Neuron (in vitro differentiated cells): ENCODE measurements around the gene SCTR.

ENCODE experiments used
- H2AFZ ChIP-seq: one replicate; pipeline ENCODE4 v1.6.1; 2013; ENCODE audit warnings: low read depth, mild to moderate bottlenecking, inconsistent platforms, low read length, moderate library complexity
- H3K27me3 ChIP-seq: one replicate; pipeline ENCODE4 v1.6.1; 2013; ENCODE audit warnings: low read length; ENCODE audit not compliant: insufficient read depth
- H3K36me3 ChIP-seq: one replicate; pipeline ENCODE4 v1.6.1; 2013; ENCODE audit warnings: low read length; ENCODE audit not compliant: insufficient read depth
- H3K4me1 ChIP-seq: one replicate; pipeline ENCODE4 v1.6.1; 2013; ENCODE audit warnings: low read length; ENCODE audit not compliant: insufficient read depth
- H3K4me3 ChIP-seq: 2 replicates; pipeline ENCODE4 v1.5.1; 2013; ENCODE audit warnings: mild to moderate bottlenecking, low read length, moderate library complexity
- H3K9me3 ChIP-seq: one replicate; pipeline ENCODE4 v1.6.1; 2013; ENCODE audit warnings: low read length

The SCTR gene

GRCh38 chr2:119520696-119521432 lies 3.4 kb downstream of the SCTR start:
- Histone ChIP-seq H3K4me3 (no peak overlapping the region), H2AFZ (no peak overlapping the region), H3K27me3 (peaks cover 45% of the 10 kb centered on the region), H3K4me1 (no peaks in the 10 kb centered on the region), H3K9me3 (peaks cover 3% of the 10 kb centered on the region), H3K36me3 (no peaks in the 10 kb centered on the region)

GRCh38 chr2:119519057-119519408 lies 5.2 kb downstream of the SCTR start:
- no peaks in the 10 kb centered on the region for H3K36me3 ChIP-seq
- H3K4me1 ChIP-seq = no peaks in the 10 kb centered on the region
- no peak overlapping the region for H2AFZ ChIP-seq
- H3K27me3 ChIP-seq = peaks cover 27% of the 10 kb centered on the region
- no peak overlapping the region for H3K4me3 ChIP-seq
- peaks cover 3% of the 10 kb centered on the region for H3K9me3 ChIP-seq

GRCh38 chr2:119518401-119519056 lies 5.8 kb downstream of the SCTR start:
- Histone ChIP-seq H3K9me3 (peaks cover 3% of the 10 kb centered on the region), H3K4me3 (no peak overlapping the region), H3K4me1 (no peaks in the 10 kb centered on the region), H3K36me3 (no peaks in the 10 kb centered on the region), H3K27me3 (peaks cover 22% of the 10 kb centered on the region), H2AFZ (no peak overlapping the region)

GRCh38 chr2:119517433-119517832 lies 6.8 kb downstream of the SCTR start:
- Histone ChIP-seq H3K4me3 (no peak overlapping the region), H3K4me1 (no peaks in the 10 kb centered on the region), H3K27me3 (peaks cover 14% of the 10 kb centered on the region), H2AFZ (no peak overlapping the region), H3K9me3 (peaks cover 2% of the 10 kb centered on the region), H3K36me3 (no peaks in the 10 kb centered on the region)

GRCh38 chr2:119516121-119516520 lies 8.2 kb downstream of the SCTR start:
- Histone ChIP-seq H2AFZ (no peak overlapping the region), H3K4me3 (no peak overlapping the region), H3K36me3 (no peaks in the 10 kb centered on the region), H3K4me1 (no peaks in the 10 kb centered on the region), H3K27me3 (peaks cover 10% of the 10 kb centered on the region), H3K9me3 (no peaks in the 10 kb centered on the region)

- H3K36me3 ChIP-seq = no peaks in the 10 kb centered on the region
- H3K27me3 ChIP-seq = peaks cover 2% of the 10 kb centered on the region
- H2AFZ ChIP-seq = no peak overlapping the region
- H3K4me1 ChIP-seq = no peaks in the 10 kb centered on the region
- H3K4me3 ChIP-seq = no peak overlapping the region
- H3K9me3 ChIP-seq = no peaks in the 10 kb centered on the region
These were observed 10.5 kb downstream of the SCTR start for GRCh38 chr2:119513832-119514231.

- Histone ChIP-seq H3K4me3 (no peak overlapping the region), H3K4me1 (no peaks in the 10 kb centered on the region), H3K27me3 (peaks cover 2% of the 10 kb centered on the region), H2AFZ (no peak overlapping the region), H3K9me3 (no peaks in the 10 kb centered on the region), H3K36me3 (no peaks in the 10 kb centered on the region)
These were observed 11.3 kb downstream of the SCTR start for GRCh38 chr2:119512946-119513345.

- Histone ChIP-seq H3K9me3 (no peaks in the 10 kb centered on the region), H3K27me3 (peaks cover 2% of the 10 kb centered on the region), H3K36me3 (no peaks in the 10 kb centered on the region), H3K4me1 (no peaks in the 10 kb centered on the region), H3K4me3 (no peak overlapping the region), H2AFZ (no peak overlapping the region)
These were observed 12.3 kb downstream of the SCTR start for GRCh38 chr2:119511989-119512388.

GRCh38 chr2:119508756-119509155 lies 15.5 kb downstream of the SCTR start:
- Histone ChIP-seq H3K4me1 (no peaks in the 10 kb centered on the region), H3K9me3 (no peaks in the 10 kb centered on the region), H3K27me3 (peaks cover 2% of the 10 kb centered on the region), H3K36me3 (no peaks in the 10 kb centered on the region), H2AFZ (no peak overlapping the region), H3K4me3 (no peak overlapping the region)

- Histone ChIP-seq H3K4me3 (no peak overlapping the region), H3K9me3 (no peaks in the 10 kb centered on the region), H3K36me3 (no peaks in the 10 kb centered on the region), H3K27me3 (no peaks in the 10 kb centered on the region), H2AFZ (no peak overlapping the region), H3K4me1 (peaks cover 7% of the 10 kb centered on the region)
These were observed 27.6 kb downstream of the SCTR start for GRCh38 chr2:119496682-119497081.

- peaks cover 8% of the 10 kb centered on the region for H3K4me1 ChIP-seq
- H3K9me3 ChIP-seq = no peaks in the 10 kb centered on the region
- H2AFZ ChIP-seq = no peak overlapping the region
- no peak overlapping the region for H3K4me3 ChIP-seq
- H3K27me3 ChIP-seq = no peaks in the 10 kb centered on the region
- H3K36me3 ChIP-seq = no peaks in the 10 kb centered on the region
These were observed 28.3 kb downstream of the SCTR start for GRCh38 chr2:119495948-119496347.

GRCh38 chr2:119494163-119494790 lies 30.0 kb downstream of the SCTR start:
- H3K9me3 ChIP-seq = no peaks in the 10 kb centered on the region
- H3K4me3 ChIP-seq = no peak overlapping the region
- no peaks in the 10 kb centered on the region for H3K36me3 ChIP-seq
- peaks cover 8% of the 10 kb centered on the region for H3K4me1 ChIP-seq
- no peak overlapping the region for H2AFZ ChIP-seq
- H3K27me3 ChIP-seq = no peaks in the 10 kb centered on the region

GRCh38 chr2:119491776-119492525 lies 32.3 kb downstream of the SCTR start:
- Histone ChIP-seq H3K4me1 (peaks cover 8% of the 10 kb centered on the region), H3K27me3 (peaks cover 2% of the 10 kb centered on the region), H3K36me3 (no peaks in the 10 kb centered on the region), H2AFZ (no peak overlapping the region), H3K4me3 (no peak overlapping the region), H3K9me3 (no peaks in the 10 kb centered on the region)
